ENCODE measurements around the gene ATP10A.

Gene ATP10A

GRCh38 chr15:25711164-25711563 lies 152.0 kb downstream of the ATP10A start:
- H3K27me3 ChIP-seq: no peaks in the 10 kb centered on the region
- no peaks in the 10 kb centered on the region for H3K36me3 ChIP-seq
- H3K9me3 ChIP-seq: no peaks in the 10 kb centered on the region
- H3K27ac ChIP-seq: no peak overlapping the region
- no peaks in the 10 kb centered on the region for H3K4me1 ChIP-seq (ENCODE audit: control insufficient read depth in 1 of 2, insufficient read depth in 1 of 2, low read depth in 1 of 2, low read length in 1 of 2)
- H3K4me3 ChIP-seq (ENCODE audit: low read depth in 1 of 2, low read length in 1 of 2): no peak overlapping the region
- TF ChIP-seq, protein P1, sequence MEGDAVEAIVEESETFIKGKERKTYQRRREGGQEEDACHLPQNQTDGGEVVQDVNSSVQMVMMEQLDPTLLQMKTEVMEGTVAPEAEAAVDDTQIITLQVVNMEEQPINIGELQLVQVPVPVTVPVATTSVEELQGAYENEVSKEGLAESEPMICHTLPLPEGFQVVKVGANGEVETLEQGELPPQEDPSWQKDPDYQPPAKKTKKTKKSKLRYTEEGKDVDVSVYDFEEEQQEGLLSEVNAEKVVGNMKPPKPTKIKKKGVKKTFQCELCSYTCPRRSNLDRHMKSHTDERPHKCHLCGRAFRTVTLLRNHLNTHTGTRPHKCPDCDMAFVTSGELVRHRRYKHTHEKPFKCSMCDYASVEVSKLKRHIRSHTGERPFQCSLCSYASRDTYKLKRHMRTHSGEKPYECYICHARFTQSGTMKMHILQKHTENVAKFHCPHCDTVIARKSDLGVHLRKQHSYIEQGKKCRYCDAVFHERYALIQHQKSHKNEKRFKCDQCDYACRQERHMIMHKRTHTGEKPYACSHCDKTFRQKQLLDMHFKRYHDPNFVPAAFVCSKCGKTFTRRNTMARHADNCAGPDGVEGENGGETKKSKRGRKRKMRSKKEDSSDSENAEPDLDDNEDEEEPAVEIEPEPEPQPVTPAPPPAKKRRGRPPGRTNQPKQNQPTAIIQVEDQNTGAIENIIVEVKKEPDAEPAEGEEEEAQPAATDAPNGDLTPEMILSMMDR (IDR thresholded peaks at IDR 0.05): no peak

DNA sequence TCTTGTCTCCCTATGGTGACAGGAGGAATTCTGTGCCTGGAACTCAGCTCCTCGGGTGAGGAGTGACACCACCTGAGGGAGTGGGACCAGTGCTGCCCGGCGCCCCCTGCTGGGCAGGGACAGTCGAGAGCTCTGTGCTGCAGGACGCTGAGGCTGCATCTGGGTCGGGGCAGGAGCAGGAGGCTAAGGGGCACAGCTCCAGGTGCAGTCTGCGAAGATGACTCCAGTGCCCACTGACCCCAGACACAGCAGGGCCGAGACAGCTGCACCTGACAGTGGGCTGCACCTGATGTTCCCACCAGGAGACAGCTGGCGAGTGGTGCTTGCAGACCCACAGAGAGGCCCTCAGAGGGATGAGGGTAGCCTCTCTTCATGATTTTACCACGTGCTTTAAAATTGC lies 152.9 kb downstream of the ATP10A start:
- no peaks in the 10 kb centered on the region for H3K36me3 ChIP-seq
- no peaks in the 10 kb centered on the region for H3K4me1 ChIP-seq (ENCODE audit: control insufficient read depth in 1 of 2, insufficient read depth in 1 of 2, low read depth in 1 of 2, low read length in 1 of 2)
- TF ChIP-seq, protein P1 (IDR thresholded peaks at IDR 0.05): no peak
- no peak overlapping the region for H3K27ac ChIP-seq
- no peaks in the 10 kb centered on the region for H3K27me3 ChIP-seq
- H3K4me3 ChIP-seq (ENCODE audit: low read depth in 1 of 2, low read length in 1 of 2): no peak overlapping the region
- H3K9me3 ChIP-seq: no peaks in the 10 kb centered on the region

- Histone ChIP-seq H3K4me1 (ENCODE audit: control insufficient read depth in 1 of 2, insufficient read depth in 1 of 2, low read depth in 1 of 2, low read length in 1 of 2) (no peaks in the 10 kb centered on the region), H3K27ac (no peak overlapping the region), H3K27me3 (no peaks in the 10 kb centered on the region), H3K36me3 (no peaks in the 10 kb centered on the region), H3K9me3 (no peaks in the 10 kb centered on the region), H3K4me3 (ENCODE audit: low read depth in 1 of 2, low read length in 1 of 2) (no peak overlapping the region)
- TF ChIP-seq, protein P1 (IDR thresholded peaks at IDR 0.05): no peak
These were observed 153.5 kb downstream of the ATP10A start for GRCh38 chr15:25709437-25710159.

GRCh38 chr15:25708391-25708790 lies 154.7 kb downstream of the ATP10A start:
- TF ChIP-seq, protein P1 (IDR thresholded peaks at IDR 0.05): no peak
- H3K27me3 ChIP-seq: no peaks in the 10 kb centered on the region
- H3K9me3 ChIP-seq: no peaks in the 10 kb centered on the region
- H3K4me1 ChIP-seq (ENCODE audit: control insufficient read depth in 1 of 2, insufficient read depth in 1 of 2, low read depth in 1 of 2, low read length in 1 of 2): no peaks in the 10 kb centered on the region
- H3K4me3 ChIP-seq (ENCODE audit: low read depth in 1 of 2, low read length in 1 of 2): no peak overlapping the region
- H3K27ac ChIP-seq: no peak overlapping the region
- H3K36me3 ChIP-seq: no peaks in the 10 kb centered on the region

- TF ChIP-seq, protein P1 (IDR thresholded peaks at IDR 0.05): no peak
- H3K27me3 ChIP-seq: no peaks in the 10 kb centered on the region
- no peak overlapping the region for H3K27ac ChIP-seq
- H3K4me3 ChIP-seq (ENCODE audit: low read depth in 1 of 2, low read length in 1 of 2): no peak overlapping the region
- H3K36me3 ChIP-seq: no peaks in the 10 kb centered on the region
- H3K9me3 ChIP-seq: no peaks in the 10 kb centered on the region
- no peaks in the 10 kb centered on the region for H3K4me1 ChIP-seq (ENCODE audit: control insufficient read depth in 1 of 2, insufficient read depth in 1 of 2, low read depth in 1 of 2, low read length in 1 of 2)
These were observed 155.3 kb downstream of the ATP10A start for GRCh38 chr15:25707656-25708365.
